Measurements from ENCODE around the gene GLP1R.

The GLP1R gene

DNA sequence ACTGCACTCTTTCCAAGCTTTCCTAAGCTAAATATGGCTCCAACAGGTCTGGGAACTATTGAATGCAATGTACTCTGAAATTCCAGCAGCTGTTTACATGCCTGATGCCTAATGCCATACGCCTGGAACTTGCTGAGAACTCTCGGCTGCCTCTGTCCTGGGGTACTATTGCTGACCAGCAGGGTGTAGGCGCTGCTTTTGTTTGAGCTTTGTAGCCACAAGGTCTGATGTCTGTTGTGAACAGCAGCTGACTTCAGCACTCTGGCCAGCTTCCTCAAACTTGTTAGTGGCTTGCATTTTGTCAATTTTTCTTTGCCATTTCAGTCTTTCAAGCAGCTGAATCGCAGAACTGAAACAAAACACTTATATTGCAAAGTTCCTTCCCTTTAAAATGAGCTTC is 39.8 kb downstream of the GLP1R start:
- H3K27ac ChIP-seq, result no peak overlapping the region
- TF ChIP-seq, protein P1, sequence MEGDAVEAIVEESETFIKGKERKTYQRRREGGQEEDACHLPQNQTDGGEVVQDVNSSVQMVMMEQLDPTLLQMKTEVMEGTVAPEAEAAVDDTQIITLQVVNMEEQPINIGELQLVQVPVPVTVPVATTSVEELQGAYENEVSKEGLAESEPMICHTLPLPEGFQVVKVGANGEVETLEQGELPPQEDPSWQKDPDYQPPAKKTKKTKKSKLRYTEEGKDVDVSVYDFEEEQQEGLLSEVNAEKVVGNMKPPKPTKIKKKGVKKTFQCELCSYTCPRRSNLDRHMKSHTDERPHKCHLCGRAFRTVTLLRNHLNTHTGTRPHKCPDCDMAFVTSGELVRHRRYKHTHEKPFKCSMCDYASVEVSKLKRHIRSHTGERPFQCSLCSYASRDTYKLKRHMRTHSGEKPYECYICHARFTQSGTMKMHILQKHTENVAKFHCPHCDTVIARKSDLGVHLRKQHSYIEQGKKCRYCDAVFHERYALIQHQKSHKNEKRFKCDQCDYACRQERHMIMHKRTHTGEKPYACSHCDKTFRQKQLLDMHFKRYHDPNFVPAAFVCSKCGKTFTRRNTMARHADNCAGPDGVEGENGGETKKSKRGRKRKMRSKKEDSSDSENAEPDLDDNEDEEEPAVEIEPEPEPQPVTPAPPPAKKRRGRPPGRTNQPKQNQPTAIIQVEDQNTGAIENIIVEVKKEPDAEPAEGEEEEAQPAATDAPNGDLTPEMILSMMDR (conservative IDR thresholded peaks at IDR 0.05), result no peak

DNA sequence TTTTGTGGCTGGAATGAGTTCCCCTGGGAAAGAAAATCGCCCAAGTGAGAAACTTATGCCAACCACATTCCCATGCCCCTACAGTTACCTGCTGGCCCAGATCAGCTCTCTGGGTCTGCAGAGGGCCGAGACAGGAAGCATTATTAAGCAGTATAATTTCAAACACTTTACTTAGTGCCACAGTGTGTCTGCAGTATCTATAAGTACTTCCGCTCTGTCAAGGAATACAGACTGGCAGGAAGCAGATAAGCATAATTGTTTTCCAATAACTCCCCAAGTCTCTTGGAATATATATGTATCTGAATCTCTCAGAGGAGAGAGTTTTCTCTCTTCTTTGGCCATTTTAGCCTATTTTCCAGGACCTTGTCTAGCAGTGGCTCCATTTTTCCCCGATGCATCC is 41.5 kb downstream of the GLP1R start:
- TF ChIP-seq, protein P1 (conservative IDR thresholded peaks at IDR 0.05), result no peak
- peak overlapping the region; percentile 45 for H3K27ac ChIP-seq

DNA sequence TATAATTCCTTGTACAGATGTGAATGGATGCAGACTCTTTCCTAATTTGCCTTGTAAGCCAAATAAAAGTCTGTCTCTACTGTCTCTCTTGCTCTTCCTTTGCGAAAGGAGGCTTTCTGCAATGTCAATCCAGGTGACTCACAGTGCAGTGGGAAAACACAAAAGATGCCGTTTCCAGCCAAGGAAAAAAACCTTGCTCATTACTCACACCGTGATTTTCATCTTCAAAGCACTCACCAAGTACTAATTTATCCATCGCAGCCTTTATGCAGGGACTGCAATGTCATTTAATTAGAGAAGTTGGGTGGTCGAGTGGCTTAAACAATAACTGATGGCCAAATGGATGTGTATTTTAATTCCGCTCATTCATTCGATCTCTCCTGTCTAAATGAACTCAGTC is 42.6 kb downstream of the GLP1R start:
- H3K27ac ChIP-seq, result no peak overlapping the region
- TF ChIP-seq, protein P1 (conservative IDR thresholded peaks at IDR 0.05), result no peak

DNA sequence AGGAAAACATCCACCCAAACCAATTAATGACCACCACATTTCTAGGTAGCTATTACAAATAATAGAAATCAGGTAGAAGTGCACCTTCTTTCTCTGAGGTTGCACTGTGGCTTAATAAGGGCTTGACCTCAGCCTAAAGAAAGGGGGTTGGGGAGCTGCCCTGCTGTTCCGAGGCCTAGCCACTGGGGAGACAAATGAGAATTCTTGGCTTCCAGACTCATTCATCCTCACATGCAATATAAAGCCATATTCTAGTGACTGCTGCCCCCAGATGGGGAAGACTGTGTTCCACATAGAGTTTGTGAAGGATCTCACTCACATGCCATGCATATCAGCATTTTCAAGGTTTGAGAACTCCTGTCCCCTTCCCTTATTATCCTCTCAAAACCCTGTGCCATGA is 43.5 kb downstream of the GLP1R start:
- TF ChIP-seq, protein P1 (conservative IDR thresholded peaks at IDR 0.05), result peak; percentile 56
- H3K27ac ChIP-seq, result no peak overlapping the region

DNA sequence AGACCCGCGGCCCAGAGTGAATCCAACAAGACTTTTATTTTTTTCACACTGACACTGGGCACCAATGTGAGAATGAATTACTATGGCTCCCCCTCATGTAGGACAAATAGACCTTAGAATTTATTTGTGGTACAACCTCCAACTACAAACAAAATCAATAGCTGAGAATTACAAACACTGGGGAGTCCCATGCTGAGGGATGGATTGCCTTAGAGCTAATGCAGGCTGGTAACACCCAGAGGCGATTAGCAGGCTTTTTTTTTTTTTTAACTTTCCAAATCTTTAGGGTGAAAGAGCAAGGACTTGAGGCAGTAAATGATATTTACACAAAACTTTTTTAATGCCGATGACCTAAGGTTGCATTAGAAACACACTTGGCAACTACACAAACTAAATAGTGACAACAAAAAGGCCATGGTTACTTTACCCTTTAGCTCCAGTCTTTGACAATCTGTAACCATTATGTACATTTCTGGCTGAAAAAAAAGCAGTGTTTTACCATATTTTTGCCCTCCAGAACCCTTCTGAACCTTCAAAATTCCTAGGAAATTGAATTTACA is 44.6 kb downstream of the GLP1R start:
- TF ChIP-seq, protein P1 (conservative IDR thresholded peaks at IDR 0.05), result no peak
- H3K27ac ChIP-seq, result no peak overlapping the region

DNA sequence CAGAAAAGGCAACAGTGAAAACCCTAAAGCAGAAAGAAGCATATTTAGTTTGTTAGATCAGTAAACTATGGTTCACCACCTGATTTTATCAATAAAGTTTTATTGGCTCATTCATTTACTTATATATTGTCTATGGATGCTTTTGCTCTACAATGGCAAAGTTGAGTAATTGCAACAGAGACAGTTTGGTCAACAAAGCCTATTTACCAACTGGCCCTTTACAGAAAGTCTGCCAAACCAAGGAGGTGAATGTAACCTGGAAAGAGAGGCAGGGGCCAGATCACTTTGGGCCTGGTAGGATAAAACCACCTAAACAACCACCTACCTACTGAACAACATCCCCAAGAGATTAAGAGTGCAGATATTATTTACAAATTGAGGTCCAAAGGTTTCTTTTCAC is 47.0 kb downstream of the GLP1R start:
- no peak overlapping the region for H3K27ac ChIP-seq
- TF ChIP-seq, protein P1 (conservative IDR thresholded peaks at IDR 0.05), result no peak

DNA sequence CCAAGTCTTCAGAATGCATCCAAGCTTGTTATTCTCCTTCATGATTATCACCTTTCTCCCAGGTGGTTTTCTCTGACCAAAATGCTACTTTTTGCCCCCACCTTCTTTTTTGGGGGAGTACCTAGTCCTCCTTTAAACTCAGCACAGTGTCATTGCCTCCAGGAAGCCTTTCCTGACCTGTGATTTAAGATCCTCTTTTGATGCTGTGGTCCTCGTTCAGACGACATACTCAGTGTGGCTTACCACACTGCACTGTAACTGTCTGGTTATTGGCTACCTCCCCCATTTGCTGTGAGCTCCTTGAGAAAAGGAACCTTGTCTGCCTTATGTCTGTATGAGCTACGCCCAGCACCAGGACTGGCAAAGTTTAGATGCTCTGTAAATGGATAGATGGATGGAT is 51.8 kb downstream of the GLP1R start:
- no peak overlapping the region for H3K27ac ChIP-seq
- TF ChIP-seq, protein P1 (conservative IDR thresholded peaks at IDR 0.05), result no peak

Data from VCaP (cell line).